ENCODE data around the gene CNIH4.
"Not testable (repeated sequence)": the region's sequence is repeated elsewhere in the genome, so short reads cannot be mapped to it uniquely, and the experiment has no call there.

CNIH4 gene

DNA sequence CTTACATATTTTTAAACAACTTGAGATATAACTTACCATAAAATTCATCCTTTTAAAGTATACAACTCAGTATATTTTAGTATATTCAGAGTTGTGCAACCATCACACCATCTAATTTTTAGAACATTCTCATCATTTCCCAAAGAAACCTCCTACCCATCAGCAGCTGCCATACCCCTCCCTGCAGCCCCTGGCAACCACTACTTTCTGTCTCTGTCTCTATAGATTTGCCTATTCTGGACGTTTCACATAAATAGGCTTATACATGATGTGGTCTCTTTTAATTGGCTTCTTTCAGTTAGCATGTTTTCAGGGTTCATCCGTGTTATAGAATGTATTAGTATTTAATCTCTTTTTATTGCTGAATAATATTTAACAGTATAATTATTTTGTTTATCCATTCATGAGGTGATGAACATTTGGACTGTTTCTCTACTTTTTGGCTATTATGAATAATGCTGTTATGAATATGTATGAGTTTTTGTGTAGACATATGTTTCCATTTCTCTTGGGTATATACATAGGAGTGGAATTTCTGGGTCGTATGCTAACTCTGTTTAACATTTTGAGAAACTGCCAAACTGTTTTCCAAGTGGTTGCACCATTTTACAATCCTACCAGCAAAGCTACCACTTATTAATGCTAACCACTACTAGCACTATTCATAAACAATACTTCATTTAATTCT is 48.4 kb downstream of the CNIH4 start:
- no peak for DNase-seq

DNA sequence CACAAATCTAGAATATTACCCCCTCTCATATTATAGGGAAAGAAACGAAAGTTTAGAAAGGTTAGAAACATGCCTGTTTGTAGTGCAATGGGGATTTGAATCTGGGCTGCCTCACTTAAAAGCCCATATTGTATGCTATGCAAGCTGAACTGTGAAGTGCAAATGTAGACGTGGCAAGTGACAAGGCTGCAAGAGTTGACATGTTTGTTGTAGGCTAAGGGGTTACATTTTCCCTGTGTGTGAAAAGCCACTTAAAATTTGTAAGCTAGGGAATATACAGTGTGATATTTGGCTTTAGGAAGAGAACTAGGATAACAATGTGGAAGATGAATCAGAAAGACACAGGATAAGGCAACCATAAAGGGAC is 48.9 kb downstream of the CNIH4 start:
- no peak for DNase-seq

DNA sequence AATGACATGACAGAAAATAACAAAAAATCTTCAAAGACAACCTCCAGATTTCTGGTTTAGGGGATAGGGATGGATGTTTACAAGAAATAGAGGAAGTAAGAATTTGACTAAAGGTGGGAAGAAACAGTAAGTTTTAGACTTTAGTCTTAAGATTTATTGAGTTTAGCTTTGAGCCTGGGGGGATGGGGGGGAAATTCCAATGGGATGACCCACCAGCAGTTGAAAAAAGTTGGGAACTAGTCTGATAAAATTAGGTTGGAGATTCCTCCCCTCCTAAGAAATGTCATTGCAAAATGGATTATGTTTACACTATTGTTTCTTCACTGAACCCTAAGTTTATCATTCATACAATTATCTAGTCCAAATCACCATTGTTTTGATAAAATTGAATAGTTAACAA is 49.5 kb downstream of the CNIH4 start:
- DNase-seq: no peak

DNA sequence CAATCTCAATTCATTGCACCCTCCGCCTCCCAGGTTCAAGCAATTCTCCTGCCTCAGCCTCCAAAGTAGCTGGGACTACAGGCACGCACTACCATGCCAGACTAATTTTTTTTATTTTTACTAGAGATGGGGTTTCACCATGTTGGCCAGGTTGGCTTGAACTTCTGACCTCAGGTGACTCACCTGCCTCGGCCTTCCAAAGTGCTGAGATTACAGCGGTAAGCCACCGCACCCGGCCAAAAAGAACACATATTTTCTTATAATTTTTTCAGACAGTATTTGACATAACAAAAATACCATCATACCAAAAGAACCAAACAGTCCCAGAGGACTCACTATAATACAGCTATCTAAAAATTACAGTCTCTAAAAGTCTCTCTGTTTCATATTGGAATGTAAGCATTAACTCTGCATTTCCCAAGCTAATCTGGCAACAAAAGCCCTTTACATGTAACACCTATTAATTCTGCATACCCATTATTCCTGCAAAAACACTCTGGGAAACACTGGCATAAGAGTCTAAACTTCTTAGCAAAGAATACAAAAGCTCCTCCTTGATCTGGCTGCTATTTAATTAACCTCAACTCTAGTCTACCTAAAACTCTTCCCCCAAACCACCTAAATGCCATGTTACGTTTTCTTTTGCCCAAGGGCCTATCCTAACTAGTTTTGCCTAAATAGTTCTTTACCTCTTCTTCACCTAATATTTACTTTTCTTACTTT is 51.1 kb downstream of the CNIH4 start:
- no peak for DNase-seq

GRCh38 chr1:224408294-224408590 is 51.6 kb downstream of the CNIH4 start:
- no peak for DNase-seq

DNA sequence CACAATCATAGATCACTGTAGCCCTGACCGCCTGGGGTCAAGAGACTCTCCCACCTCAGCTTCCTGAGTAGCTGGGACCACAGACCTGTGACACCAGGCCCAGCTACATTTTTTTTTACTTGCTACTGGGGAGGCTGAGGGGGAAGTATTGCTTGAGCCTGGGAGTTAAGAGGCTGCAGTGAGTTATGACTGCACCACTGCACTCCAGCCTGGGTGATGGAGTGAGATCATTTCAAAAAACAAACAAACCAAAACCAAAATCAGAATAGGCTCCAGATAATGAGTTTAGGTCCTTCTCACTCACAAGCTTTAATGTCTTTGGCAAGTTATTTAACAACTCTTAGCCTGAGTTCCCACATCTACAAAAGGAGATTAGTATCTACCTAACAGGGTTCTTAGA is 55.1 kb downstream of the CNIH4 start:
- DNase-seq: no peak

DNA sequence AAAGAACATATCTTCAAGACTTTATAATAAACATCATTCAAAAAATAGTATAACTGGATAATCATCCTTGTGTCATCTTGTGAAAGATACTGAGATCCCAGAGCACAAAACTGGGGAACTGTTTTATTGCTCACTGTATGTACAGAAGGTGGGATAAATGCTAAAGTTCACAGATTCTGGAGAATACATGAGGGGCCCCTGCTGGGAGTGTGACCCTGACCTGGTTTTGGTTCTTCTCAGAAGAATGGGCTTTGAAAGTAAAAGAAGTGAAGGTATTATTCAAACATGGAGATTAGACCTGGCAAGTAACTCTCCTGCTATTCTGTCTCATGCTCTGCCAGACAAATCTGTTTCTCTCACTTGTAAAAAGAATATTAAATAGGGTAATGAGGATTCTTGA is 63.4 kb downstream of the CNIH4 start:
- DNase-seq: no peak

DNA sequence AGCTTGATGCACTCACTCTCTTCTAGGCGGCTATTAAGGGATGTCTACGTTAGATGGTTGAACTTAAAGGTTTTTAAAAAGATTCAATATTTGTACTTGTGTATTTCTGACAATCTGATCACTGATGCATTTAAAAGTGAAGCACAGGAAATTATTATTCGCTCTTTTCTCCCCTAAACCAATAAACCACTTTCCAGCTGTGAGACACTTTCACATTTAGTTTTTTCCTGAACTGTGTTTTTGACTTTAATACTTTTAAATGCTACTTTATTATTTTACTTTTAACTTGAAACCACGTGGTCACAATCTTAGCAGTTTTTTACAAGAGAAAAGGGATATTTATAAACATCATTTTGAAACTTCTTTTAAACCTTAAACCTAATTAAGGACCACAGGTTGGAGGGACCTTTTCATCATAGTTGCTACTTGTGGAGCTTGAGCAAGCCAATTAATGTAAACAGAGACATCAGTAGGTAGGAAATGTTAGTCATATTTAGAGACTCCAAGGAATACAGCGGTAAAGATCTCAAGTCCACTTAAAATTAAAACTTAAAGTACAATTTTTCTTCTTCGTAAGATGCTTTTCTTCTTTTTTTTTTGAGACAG is 68.7 kb downstream of the CNIH4 start:
- no peak for DNase-seq

DNA sequence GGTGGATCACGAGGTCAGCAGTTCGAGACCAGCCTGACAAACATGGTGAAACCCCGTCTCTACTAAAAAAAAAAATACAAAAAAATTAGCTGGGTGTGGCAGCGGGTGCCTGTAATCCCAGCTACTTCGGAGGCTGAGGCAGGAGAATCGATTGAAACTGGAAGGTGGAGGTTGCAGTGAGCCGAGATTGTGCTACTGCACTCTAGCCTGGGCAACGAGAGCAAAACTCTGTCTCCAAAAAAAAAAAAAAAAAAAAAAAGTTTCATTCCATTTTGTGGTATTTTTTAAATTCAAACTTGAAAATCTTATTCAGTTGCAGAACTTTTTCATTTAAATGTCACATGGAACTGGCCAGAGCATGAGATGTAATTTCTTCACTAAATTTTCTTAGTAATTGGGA is 70.2 kb downstream of the CNIH4 start:
- not testable (repeated sequence) for DNase-seq

DNA sequence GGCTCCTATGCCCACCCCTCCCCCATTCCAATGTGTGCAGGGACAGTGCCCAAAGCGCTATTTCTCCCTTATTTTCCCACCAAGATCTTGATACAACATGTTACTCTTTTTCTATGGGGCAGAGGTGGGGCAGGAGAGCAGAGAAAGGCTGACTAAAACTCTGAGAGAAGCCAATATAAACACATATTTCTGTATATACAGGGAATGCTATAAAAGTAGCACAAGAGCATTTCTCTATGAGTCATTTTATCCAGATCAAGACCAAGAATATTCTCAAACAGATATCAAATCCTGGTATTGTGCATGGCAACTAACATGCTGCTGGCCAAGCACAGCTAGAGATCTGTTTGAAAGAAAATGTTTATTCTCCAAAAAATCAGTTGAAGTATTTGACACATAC is 70.7 kb downstream of the CNIH4 start:
- DNase-seq: no peak

GRCh38 chr1:224428713-224429112 is 72.0 kb downstream of the CNIH4 start:
- not testable (repeated sequence) for DNase-seq

Measured in NCI-H1417 treated with DMSO at 0.1 percent for 48 hours (cell line).